NCI-H187 treated with DMSO at 0.1 percent for 48 hours (cell line): ENCODE data around the gene OR4S2.

Experiments used
- DNase-seq: peaks from one replicate; lab custom pipeline; 2025; lab: John Stamatoyannopoulos, UW

OR4S2 gene

GRCh38 chr11:55648027-55648426, at the start of gene OR4S2:
Gene OR4S2 (plus strand): TSS chr11:55648327. CDS start chr11:55650904, 2,577 bp downstream.
- DNase-seq, result no peak

- DNase-seq, result no peak
Observed at GRCh38 chr11:55607545-55607944, 40.6 kb upstream of the OR4S2 start, which contains the start of gene OR4C11. Gene OR4C11 (minus strand): TSS chr11:55607645. CDS start chr11:55604373, 3,272 bp downstream.

- DNase-seq, result no peak
Observed at GRCh38 chr11:55624531-55624930, 23.6 kb upstream of the OR4S2 start.

- no peak for DNase-seq
Observed at GRCh38 chr11:55634813-55635212, 13.3 kb upstream of the OR4S2 start, which contains the start of gene OR4P4. Gene OR4P4 (plus strand): TSS chr11:55635113.

- DNase-seq, result no peak
Observed at GRCh38 chr11:55652560-55652959, 4.4 kb downstream of the OR4S2 start.

- no peak for DNase-seq
Observed at GRCh38 chr11:55655096-55655495, 7.0 kb downstream of the OR4S2 start.

GRCh38 chr11:55658031-55658573, 10.0 kb downstream of the OR4S2 start:
- no peak for DNase-seq

GRCh38 chr11:55658608-55659007, 10.5 kb downstream of the OR4S2 start:
- DNase-seq, result no peak

- no peak for DNase-seq
Observed at GRCh38 chr11:55661901-55662300, 13.8 kb downstream of the OR4S2 start, which contains the start of gene OR4C6. Gene OR4C6 (plus strand): TSS chr11:55662201. CDS start chr11:55665167, 2,966 bp downstream.

GRCh38 chr11:55669376-55669775, 21.2 kb downstream of the OR4S2 start:
- no peak for DNase-seq

- no peak for DNase-seq
Observed at GRCh38 chr11:55673860-55674259, 25.7 kb downstream of the OR4S2 start.

GRCh38 chr11:55697817-55698216, 49.7 kb downstream of the OR4S2 start:
- DNase-seq, result no peak

GRCh38 chr11:55701429-55701828, 53.3 kb downstream of the OR4S2 start:
- DNase-seq, result no peak
